GM12872 (cell line): Measurements from ENCODE around the gene TMEFF1.

ENCODE experiments used
- TF ChIP-seq, protein P1 (sequence below): IDR thresholded peaks from 3 replicates; pipeline ENCODE4 v1.5.1; 2011; ENCODE audit warnings: low read depth, mild to moderate bottlenecking, low read length, moderate library complexity; ENCODE audit not compliant: insufficient read depth

The TMEFF1 gene

GRCh38 chr9:100430286-100430940 is 42.5 kb upstream of the TMEFF1 start:
- TF ChIP-seq, protein P1, sequence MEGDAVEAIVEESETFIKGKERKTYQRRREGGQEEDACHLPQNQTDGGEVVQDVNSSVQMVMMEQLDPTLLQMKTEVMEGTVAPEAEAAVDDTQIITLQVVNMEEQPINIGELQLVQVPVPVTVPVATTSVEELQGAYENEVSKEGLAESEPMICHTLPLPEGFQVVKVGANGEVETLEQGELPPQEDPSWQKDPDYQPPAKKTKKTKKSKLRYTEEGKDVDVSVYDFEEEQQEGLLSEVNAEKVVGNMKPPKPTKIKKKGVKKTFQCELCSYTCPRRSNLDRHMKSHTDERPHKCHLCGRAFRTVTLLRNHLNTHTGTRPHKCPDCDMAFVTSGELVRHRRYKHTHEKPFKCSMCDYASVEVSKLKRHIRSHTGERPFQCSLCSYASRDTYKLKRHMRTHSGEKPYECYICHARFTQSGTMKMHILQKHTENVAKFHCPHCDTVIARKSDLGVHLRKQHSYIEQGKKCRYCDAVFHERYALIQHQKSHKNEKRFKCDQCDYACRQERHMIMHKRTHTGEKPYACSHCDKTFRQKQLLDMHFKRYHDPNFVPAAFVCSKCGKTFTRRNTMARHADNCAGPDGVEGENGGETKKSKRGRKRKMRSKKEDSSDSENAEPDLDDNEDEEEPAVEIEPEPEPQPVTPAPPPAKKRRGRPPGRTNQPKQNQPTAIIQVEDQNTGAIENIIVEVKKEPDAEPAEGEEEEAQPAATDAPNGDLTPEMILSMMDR, result no peak

- TF ChIP-seq, protein P1, result no peak
Observed at GRCh38 chr9:100431886-100432285, 41.1 kb upstream of the TMEFF1 start.

- TF ChIP-seq, protein P1, result no peak
Observed at GRCh38 chr9:100432736-100433135, 40.2 kb upstream of the TMEFF1 start.

- TF ChIP-seq, protein P1, result no peak
Observed at GRCh38 chr9:100436571-100436970, 36.4 kb upstream of the TMEFF1 start.

- TF ChIP-seq, protein P1, result peak; percentile 83
Observed at GRCh38 chr9:100437860-100438805, 34.8 kb upstream of the TMEFF1 start.

- TF ChIP-seq, protein P1, result no peak
Observed at GRCh38 chr9:100440071-100440470, 32.9 kb upstream of the TMEFF1 start.

DNA sequence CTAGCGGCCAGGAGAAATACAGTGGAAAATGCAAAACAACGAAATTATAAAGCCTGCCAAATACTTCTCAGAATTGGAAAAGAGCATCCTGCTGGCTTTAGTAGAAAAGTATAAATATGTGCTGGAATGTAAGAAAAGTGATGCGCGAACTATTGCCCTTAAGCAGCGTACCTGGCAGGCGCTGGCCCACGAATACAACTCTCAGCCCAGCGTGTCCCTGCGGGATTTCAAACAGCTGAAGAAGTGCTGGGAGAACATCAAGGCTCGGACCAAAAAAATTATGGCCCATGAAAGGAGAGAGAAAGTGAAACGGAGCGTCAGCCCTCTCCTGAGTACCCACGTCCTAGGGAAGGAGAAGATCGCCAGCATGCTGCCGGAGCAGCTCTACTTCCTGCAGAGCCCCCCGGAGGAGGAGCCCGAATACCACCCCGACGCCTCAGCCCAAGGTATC is 31.0 kb upstream of the TMEFF1 start:
- TF ChIP-seq, protein P1, result no peak
